Natural killer cell treated with Interleukin-12 subunit alpha and Interleukin-12 subunit beta and Interleukin-15 and Interleukin-18, amount 100 ng/mL, for 72 hours (primary cell): Measurements from ENCODE around the gene TNFSF13. TPM values are rescaled to one million over a fixed set of nuclear protein-coding genes. Genes with fewer than 3 reads are reported as not detected.
A peak's percentile ranks its signal among the peaks of the same experiment; 100 is the strongest.
"Not testable (repeated sequence)": the region's sequence is repeated elsewhere in the genome, so short reads cannot be mapped to it uniquely, and the experiment has no call there.

Experiments used
- ATAC-seq, 2 donors: fragments of 150-1000 bp; cut with Tn5 transposase in 1 of 2; sonication (Bioruptor Pico), chemical (Tn5 transposase) in 1 of 2; 2 replicates each; pipeline ENCODE4 v1.10.0; 2021
- DNase-seq: peaks from one replicate; pipeline ENCODE4 v3.0.0; 2022; ENCODE audit warnings: low spot score
- H3K27ac Mint-ChIP-seq, 2 donors: 1 replicate in 1 of 2; 2 replicates in 1 of 2; pipeline ENCODE4 v1.8.0; 2022; ENCODE audit warnings: mixed read lengths in 2 of 2, mild to moderate bottlenecking in 1 of 2, moderate library complexity in 1 of 2
- H3K27me3 Mint-ChIP-seq, 2 donors: 1 replicate in 1 of 2; 2 replicates in 1 of 2; pipeline ENCODE4 v1.8.0; 2022; ENCODE audit warnings: mixed read lengths in 2 of 2
- H3K36me3 Mint-ChIP-seq: one replicate; pipeline ENCODE4 v1.8.0; 2022; ENCODE audit warnings: mixed read lengths
- H3K4me1 Mint-ChIP-seq, 2 donors: 1 replicate in 1 of 2; 2 replicates in 1 of 2; pipeline ENCODE4 v1.8.0; 2022; ENCODE audit warnings: low read depth in 2 of 2, mixed read lengths in 2 of 2, mild to moderate bottlenecking in 1 of 2
- H3K4me3 Mint-ChIP-seq: one replicate; pipeline ENCODE4 v1.8.0; 2022; ENCODE audit warnings: mixed read lengths
- H3K9me3 Mint-ChIP-seq: 2 replicates; pipeline ENCODE4 v1.8.0; 2022; ENCODE audit warnings: mixed read lengths
- total RNA-seq, 2 donors: library from RNA; stranded (reverse); gene quantifications; one replicate each; pipeline ENCODE4 v1.2.3, GENCODE V29; 2022

TNFSF13 gene
- total RNA-seq, 2 donors from 2014 or later: 3.1 to 6.8 TPM

DNA sequence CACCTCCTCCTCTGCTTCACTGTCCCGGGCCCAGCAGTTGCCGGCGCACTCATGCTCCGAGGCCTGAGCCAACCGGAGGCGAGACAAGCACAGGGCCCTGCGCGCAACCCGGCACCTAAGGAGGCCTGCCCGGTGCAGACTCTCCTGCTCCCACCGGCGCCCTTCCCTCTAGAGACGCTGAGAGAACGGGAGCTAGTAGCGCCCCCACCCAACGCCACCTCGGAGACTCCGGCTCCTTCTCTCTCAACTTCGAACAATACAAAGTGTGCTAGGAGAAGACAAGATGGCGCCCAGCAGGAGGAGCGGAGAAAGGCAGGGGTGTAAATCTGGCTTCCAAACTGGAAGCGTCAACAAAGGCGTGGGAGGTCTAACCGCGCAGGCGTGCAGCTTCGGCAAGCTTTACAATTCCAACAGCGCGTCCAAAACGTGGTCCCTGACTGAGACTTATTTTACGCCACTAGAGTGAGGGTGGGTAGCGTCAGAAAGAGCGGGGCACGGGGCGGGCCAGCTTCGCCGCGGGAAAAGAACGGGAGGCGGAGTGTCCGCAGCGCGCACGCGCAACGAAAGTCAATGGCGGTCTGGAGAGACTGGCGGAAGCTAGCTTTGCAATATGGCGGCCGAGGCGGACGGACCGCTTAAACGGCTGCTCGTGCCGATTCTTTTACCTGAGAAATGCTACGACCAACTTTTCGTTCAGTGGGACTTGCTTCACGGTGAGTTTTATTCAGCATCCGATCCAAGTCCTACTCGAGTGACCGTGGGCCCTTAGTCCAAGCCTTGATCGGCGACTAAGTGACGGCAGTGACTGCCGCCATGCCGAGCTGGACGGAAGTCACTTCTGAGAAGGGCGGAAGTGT, 24.9 kb downstream of the TNFSF13 start, which contains the start of gene MPDU1:
Gene MPDU1 (plus strand): TSS at position 600 of the 857 bp plus-strand sequence. CDS start 11 bp downstream, at position 611.
- H3K4me3 Mint-ChIP-seq: peak within 1 kb of the TSS; percentile 97
- H3K36me3 Mint-ChIP-seq: peaks cover 12% of the 10 kb centered on the region
- no peaks in the 10 kb centered on the region for H3K9me3 Mint-ChIP-seq
- peak; percentile 83 to 86 for ATAC-seq
- H3K4me1 Mint-ChIP-seq: peaks cover 45 to 61% of the 10 kb centered on the region in 2 donors
- peak; percentile 95 for DNase-seq
- H3K27ac Mint-ChIP-seq: peak within 1 kb of the TSS; percentile 96 to 99
- H3K27me3 Mint-ChIP-seq: no peaks in the 10 kb centered on the region

DNA sequence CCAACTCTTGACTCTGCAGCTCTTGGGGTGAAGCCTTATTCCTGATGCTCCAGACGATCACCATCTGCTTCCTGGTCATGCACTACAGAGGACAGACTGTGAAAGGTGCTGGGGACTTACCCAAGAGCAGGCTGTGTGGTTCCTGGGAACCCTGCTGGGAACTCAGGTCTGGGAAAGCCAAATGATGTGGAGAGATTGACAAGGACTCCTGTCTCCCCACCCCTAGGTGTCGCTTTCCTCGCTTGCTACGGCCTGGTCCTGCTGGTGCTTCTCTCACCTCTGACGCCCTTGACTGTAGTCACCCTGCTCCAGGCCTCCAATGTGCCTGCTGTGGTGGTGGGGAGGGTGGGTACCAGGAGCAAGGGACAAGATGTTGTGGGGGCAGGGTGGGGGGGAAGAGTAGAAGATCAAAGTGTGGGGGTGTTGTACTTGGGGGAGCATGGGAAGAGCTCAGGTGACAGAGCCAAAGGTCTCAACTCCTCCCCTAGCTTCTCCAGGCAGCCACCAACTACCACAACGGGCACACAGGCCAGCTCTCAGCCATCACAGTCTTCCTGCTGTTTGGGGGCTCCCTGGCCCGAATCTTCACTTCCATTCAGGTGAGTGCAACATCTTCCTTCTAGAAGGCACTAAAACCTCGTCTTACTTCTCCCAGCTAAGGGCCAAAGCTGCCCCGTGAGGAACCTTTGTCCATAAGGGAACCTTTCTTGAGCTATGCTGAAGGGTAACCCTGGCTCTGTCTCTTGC, 28.3 kb downstream of the TNFSF13 start:
- DNase-seq (no peak), ATAC-seq (no peak)
- Mint-ChIP-seq H3K4me1 (peaks cover 19 to 28% of the 10 kb centered on the region in 2 donors), H3K27me3 (no peaks in the 10 kb centered on the region), H3K36me3 (no peaks in the 10 kb centered on the region), H3K27ac (peak overlapping the region in 1 of 2 donors; percentile 60), H3K9me3 (no peaks in the 10 kb centered on the region), H3K4me3 (no peak overlapping the region)

DNA sequence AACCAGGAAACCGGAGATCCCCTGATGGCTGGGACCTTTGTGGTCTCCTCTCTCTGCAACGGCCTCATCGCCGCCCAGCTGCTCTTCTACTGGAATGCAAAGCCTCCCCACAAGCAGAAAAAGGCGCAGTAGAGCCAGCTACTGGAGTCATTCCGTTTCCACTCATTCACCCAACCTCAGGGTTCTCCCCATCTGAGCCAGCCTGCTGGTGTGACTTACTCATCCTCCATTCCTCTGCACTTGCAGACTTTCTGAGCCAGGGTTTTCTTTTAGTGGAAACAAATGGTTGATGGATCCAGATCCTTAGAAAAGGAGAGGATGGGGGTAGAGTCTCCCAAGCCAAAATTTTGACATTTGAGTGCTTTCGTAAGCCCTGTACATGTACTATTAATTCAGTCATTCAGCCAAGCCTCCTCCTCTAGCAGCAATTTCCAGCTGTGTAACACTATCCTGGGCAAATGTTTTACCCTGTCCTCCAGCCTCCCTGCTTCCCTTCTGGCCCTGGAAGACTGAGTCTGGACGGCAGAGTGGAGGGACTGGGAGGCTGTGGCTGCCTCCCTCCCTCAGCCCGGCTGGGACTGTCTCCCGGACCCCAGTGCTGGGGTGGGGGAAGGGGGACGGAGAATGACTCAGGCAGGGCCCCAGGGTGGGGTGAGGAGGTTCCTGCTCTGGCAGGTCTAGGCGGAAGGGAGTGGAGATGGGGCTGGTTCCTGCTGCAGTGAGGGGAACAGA, 29.0 kb downstream of the TNFSF13 start:
- ATAC-seq (no peak), DNase-seq (no peak)
- H3K36me3 Mint-ChIP-seq: no peaks in the 10 kb centered on the region
- no peaks in the 10 kb centered on the region for H3K27me3 Mint-ChIP-seq
- H3K4me3 Mint-ChIP-seq: no peak overlapping the region
- peaks cover 15 to 23% of the 10 kb centered on the region in 2 donors for H3K4me1 Mint-ChIP-seq
- H3K9me3 Mint-ChIP-seq: no peaks in the 10 kb centered on the region
- H3K27ac Mint-ChIP-seq: peak overlapping the region in 1 of 2 donors; percentile 60

DNA sequence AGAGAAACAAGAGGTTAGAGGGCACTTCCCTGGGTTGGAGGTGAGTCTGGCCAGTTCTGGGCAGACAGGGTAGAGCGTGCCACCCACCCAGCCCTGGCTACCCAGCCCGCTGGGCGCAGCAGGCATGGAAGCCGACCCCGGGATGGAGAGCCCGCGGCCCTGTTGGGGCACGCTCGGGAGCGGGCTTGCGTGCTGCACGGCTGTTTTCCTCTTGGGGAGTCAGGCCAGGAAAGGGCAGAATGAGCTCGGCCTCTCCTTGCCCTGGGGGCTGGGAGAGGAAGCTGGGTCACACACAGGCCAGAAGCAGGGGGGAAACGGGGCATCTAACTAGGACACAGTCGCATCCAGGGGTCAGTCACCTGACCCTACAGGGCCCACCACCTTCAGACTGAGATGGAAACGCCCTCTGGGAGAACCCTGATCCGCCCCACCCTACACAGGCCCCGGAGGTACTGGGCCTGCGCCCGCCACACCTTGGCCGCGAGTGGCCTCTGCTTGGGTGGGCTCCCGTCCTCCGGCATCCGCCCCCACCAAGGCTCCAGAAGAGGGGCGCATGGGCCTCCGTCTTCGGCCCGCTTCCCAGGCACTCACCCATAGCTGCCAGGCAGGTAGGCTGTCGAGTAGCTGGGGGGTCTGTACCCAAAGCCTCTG, 30.1 kb downstream of the TNFSF13 start:
- no peak overlapping the region for H3K4me3 Mint-ChIP-seq
- H3K36me3 Mint-ChIP-seq: no peaks in the 10 kb centered on the region
- no peaks in the 10 kb centered on the region for H3K27me3 Mint-ChIP-seq
- DNase-seq (no peak), ATAC-seq (peak in 1 of 2 donors; percentile 1)
- H3K27ac Mint-ChIP-seq: peak overlapping the region in 1 of 2 donors; percentile 60
- peaks cover 15 to 18% of the 10 kb centered on the region in 2 donors for H3K4me1 Mint-ChIP-seq
- no peaks in the 10 kb centered on the region for H3K9me3 Mint-ChIP-seq

DNA sequence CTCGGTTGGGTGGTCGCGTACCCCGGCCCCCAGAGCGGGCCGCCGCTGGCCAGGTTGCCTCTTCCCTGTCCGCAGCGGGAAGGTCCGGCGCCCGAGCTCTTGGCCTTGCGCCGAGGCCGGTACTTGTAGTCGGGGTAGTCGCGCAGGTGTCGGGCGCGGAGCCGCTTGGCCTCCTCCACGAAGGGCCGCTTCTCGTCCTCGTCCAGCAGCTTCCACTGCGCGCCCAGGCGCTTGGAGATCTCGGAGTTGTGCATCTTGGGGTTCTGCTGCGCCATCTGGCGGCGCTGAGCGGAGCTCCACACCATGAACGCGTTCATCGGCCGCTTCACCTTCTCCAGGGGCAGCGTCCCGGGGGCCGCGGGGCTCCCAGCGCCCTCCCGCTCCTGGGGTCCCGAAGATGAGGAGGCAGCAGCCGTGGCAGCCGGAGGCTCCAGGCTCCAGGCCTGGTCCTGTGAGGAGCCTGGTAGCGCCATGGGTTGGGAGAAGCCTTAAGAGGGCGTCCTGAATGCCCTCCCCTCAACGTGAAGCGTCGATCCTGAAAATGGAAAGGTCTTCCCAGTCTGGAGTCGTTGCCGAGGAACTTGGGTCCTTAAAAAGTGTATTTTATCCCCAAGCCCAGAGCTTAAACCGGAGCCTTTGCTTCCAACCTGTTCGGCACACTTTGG, 30.8 kb downstream of the TNFSF13 start:
- Mint-ChIP-seq H3K9me3 (no peaks in the 10 kb centered on the region), H3K4me3 (no peak overlapping the region), H3K27ac (no peak overlapping the region), H3K27me3 (no peaks in the 10 kb centered on the region), H3K36me3 (peaks cover 4% of the 10 kb centered on the region), H3K4me1 (peaks cover 12 to 13% of the 10 kb centered on the region in 2 donors)
- ATAC-seq (peak; percentile 71 to 77), DNase-seq (peak; percentile 74)

DNA sequence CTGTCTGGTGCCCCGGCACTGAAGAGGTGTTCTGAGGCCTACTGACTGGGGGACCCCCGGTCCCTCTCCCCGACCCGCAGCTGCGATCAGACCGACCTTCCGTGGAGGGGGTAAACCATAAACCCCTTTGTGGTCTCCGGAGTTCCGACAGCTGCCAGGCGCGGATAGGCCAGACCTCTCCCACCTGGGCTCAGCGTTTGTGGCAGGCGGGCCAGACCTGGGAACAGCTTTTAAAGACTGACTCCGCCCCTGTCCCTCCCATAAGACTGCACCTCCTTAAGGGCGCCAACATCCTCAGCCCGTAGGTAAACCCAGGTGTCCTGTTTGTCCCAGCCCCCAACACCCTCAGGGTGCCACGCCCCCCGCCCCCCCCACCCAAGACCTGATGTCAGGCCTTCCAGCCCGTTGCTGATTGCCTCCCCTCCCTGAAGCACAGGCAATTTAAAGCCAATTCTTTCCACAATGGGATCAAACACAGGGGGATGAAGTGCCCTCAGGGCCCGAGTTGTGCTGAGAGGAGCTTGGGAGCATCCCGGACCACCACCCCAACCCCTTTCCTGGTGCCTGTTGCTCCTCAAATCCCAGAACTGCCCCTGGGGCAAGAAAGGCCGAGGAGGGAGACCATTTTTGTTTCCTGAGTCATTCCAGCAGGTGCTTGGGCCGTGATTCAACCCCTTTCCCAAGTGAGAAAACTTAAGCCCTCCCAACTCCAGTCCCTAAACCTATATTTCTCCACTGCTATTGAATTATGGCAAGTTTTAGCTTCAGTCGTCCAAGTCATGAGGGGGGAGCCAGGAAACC, 31.5 kb downstream of the TNFSF13 start, which contains the start of gene SOX15:
Gene SOX15 (minus strand): TSS at position 204 of the 801 bp plus-strand sequence. CDS start 418 bp downstream, outside the sequence.
- ATAC-seq (no peak), DNase-seq (no peak)
- no peaks in the 10 kb centered on the region for H3K9me3 Mint-ChIP-seq
- H3K4me3 Mint-ChIP-seq: no peak within 1 kb of the TSS
- H3K27me3 Mint-ChIP-seq: no peaks in the 10 kb centered on the region
- H3K4me1 Mint-ChIP-seq: peaks cover 5 to 7% of the 10 kb centered on the region in 2 donors
- peaks cover 7% of the 10 kb centered on the region for H3K36me3 Mint-ChIP-seq
- H3K27ac Mint-ChIP-seq: no peak within 1 kb of the TSS

DNA sequence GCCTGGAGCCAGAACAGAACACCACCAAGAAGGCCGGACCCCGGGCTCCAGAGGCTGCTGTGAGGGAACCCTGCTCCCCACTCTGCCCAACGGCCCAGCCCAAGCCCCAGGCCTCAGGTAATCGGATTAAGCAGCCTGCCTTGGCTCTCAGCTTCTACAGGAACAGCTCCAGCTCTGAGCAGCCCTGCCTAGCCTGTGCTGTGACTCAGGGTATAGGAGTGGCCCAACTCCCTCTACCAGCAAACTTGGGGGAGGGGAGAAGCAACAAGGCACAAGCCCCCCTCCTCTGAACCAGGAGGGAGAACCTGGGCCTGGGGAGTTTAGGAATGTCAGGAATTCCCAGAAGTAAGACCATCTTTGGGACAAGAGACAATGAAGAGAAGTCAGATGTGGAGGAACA, 32.2 kb downstream of the TNFSF13 start:
- Mint-ChIP-seq H3K4me1 (peaks cover 2 to 4% of the 10 kb centered on the region in 2 donors), H3K4me3 (no peak overlapping the region), H3K36me3 (peaks cover 12% of the 10 kb centered on the region), H3K27me3 (no peaks in the 10 kb centered on the region), H3K27ac (no peak overlapping the region), H3K9me3 (no peaks in the 10 kb centered on the region)
- ATAC-seq: no peak
- DNase-seq: no peak

DNA sequence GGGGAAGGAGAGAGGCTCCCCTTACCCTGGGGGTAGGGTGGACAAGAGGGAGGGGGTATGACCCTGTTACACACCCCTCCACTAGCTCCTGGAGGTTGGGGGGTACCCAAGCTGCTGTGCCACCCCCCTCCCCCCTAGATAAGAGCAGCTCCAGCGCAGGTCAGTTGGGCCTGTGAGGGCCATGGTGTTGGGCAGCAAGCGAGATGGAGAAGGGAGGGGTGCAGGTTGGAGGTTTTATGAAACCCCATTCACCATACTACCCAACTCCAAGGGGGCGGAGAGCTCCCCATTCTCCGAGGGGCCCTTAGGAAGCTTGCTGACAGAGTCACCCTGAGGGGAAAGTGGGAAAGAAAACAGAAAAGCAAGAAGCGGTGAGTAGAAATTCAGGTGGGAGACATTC, 33.0 kb downstream of the TNFSF13 start:
- peaks cover 0 to 3% of the 10 kb centered on the region in 2 donors for H3K4me1 Mint-ChIP-seq
- DNase-seq (no peak), ATAC-seq (no peak)
- no peaks in the 10 kb centered on the region for H3K27me3 Mint-ChIP-seq
- H3K27ac Mint-ChIP-seq: no peak overlapping the region
- H3K36me3 Mint-ChIP-seq: peaks cover 14% of the 10 kb centered on the region
- no peaks in the 10 kb centered on the region for H3K9me3 Mint-ChIP-seq
- no peak overlapping the region for H3K4me3 Mint-ChIP-seq

DNA sequence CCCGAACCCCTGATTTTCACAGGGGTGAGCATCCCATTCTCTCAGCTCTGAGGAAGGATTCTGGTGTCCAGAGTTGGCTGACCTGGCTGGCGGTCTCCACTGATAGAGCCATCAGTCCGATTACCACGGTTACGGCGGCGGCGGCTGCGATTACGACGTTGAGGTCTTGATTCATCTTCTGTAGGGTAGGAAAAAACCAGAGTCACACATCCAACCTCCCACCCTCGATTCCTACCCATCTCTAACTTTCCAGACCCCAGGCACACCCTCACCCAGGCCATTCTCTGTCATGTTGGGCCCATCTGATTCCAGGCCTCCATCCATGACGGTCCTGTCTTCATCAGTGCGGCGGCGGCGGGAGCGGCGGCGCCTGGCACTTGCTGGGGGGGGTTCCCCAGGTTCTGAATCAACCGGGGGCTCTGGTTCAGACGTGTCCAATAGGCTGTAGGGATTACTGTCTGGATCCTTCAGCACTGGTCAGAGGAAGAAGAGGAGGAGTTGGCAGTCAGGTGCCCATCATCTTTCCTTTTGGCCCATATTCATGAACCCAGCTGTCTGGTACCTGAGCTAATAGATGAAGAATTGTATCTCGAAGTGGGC, 34.0 kb downstream of the TNFSF13 start:
- no peaks in the 10 kb centered on the region for H3K4me1 Mint-ChIP-seq
- no peak for ATAC-seq
- no peak overlapping the region for H3K4me3 Mint-ChIP-seq
- no peak for DNase-seq
- H3K36me3 Mint-ChIP-seq: peaks cover 20% of the 10 kb centered on the region
- H3K27ac Mint-ChIP-seq: no peak overlapping the region
- H3K27me3 Mint-ChIP-seq: no peaks in the 10 kb centered on the region
- no peaks in the 10 kb centered on the region for H3K9me3 Mint-ChIP-seq

DNA sequence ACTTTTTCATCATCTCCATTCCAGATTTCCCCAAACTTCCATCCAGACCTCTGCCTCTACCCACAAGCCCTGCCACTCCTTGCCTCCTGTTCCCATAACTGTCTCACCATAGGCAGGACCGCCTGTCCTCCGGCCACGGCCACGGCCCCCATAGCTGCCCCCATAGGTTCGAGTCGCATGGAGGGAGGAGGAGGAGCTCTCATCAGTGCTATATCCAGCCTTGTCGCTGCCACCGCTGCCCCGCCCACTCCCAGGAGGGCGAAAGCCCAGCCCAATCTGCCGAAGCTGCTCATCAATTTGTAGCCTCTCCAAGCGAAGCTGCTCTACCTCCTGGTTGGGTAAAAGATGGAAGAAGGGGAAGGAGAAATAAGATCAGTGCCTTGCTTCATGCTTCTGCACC, 34.7 kb downstream of the TNFSF13 start:
- no peak for ATAC-seq
- Mint-ChIP-seq H3K27ac (no peak overlapping the region), H3K9me3 (no peaks in the 10 kb centered on the region), H3K27me3 (no peaks in the 10 kb centered on the region), H3K4me3 (no peak overlapping the region), H3K4me1 (no peaks in the 10 kb centered on the region), H3K36me3 (peaks cover 20% of the 10 kb centered on the region)
- no peak for DNase-seq

DNA sequence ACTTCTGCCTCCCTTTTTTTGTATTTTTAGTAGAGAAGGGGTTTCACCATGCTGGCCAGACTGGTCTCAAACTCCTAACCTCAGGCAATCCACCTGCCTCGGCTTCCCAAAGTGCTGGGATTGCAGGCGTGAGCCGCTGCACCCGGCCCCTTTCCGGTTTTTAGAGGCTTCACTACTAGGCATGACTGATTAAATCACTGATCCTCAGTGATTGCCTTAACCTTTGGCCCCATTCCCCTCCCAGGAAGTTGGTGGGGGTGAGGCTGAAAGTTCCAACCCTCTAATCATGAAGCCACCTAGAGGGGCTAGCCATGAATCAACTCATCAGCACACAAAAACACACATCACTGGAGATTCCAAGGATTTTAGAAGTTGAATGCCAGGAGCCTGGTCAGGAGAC, 39.0 kb downstream of the TNFSF13 start:
- peaks cover 32% of the 10 kb centered on the region for H3K36me3 Mint-ChIP-seq
- ATAC-seq, H3K27me3 Mint-ChIP-seq, H3K4me3 Mint-ChIP-seq, DNase-seq, H3K4me1 Mint-ChIP-seq, H3K27ac Mint-ChIP-seq, H3K9me3 Mint-ChIP-seq: not testable (repeated sequence)

DNA sequence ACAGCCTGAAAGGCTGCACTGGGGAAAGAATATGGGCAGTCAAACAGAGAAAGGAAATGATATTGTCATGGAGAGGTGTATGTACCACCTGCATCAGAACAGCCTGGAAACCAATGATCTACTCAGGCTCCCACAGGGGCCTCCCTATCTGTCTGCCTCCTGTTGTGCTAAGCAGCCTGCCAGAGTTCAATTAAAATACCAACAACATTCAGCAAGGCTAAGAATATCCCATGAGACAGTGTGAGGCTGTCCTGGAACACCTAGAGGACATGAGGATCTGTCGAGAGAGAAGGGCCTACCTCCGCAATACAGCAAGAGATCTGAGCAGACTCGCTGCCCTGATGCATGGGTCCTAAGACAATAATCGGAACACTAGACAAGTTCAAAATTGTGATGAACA, 47.7 kb downstream of the TNFSF13 start:
- Mint-ChIP-seq H3K4me1 (peaks cover 9 to 15% of the 10 kb centered on the region in 2 donors), H3K4me3 (no peak overlapping the region), H3K27me3 (no peaks in the 10 kb centered on the region), H3K9me3 (no peaks in the 10 kb centered on the region), H3K36me3 (peaks cover 21% of the 10 kb centered on the region), H3K27ac (no peak overlapping the region)
- DNase-seq (no peak), ATAC-seq (no peak)
